ENCODE measurements around the gene SPATA20. TPM values are rescaled to one million over a fixed set of nuclear protein-coding genes. Genes with fewer than 3 reads are reported as not detected.

Gene SPATA20
- total and polyA plus RNA-seq, 8 donors: 26.9 to 80.8 (median 39.0) TPM

DNA sequence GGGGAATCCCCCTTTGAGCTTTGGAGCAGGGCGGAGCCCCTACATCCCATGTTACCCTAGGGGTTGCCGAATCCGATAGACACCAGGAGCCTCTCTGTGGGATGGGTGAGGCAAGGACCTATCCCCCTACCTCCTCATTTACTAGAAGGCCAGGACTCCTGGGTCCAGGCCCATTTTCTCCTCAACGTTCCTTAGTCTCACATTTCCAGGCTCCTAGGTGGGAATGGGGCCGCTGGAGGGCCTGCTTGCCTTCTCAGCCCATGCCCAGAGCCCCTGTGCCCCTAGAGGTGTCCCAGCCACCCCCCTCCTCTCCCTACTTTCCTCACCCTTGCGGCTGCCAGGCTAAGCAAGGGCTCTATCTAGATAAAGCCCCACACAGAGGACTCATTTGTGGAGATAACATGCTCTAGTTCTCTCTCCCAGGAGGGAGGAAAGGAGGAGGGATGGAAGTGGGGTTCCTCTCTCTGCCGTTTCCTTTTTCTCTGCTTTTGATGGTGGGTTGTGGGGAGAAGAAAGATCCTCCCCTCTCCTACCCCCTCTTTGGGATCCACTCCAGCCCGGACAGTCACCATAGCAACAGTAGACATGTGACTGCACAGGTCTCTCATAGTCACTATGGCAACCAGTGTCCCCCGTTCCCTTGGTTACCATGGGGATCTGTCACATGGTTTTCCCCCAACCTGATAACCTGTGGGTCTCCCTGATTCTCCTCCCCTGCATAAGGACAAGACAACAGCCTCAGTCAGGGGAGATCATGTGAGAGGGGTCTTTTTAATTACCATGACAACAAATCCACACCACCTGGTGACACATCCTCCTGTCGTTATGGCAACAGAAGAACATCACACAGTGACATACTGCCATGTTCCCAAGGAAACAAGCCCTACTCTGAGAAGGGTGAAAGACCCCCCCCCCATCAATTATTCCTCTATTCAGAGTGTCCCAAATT is 18.7 kb downstream of the SPATA20 start:
- Histone ChIP-seq H3K9me3 (no peaks in the 10 kb centered on the region), H3K4me1 (peaks cover 0 to 8% (median 7%) of the 10 kb centered on the region in 3 donors), H3K27ac (no peak overlapping the region), H3K27me3 (no peaks in the 10 kb centered on the region), H3K36me3 (no peaks in the 10 kb centered on the region), H3K4me3 (no peak overlapping the region)
- ATAC-seq: no peak
- intact Hi-C loops (cut with DNase I): no loop called here
- TF ChIP-seq, protein P1, sequence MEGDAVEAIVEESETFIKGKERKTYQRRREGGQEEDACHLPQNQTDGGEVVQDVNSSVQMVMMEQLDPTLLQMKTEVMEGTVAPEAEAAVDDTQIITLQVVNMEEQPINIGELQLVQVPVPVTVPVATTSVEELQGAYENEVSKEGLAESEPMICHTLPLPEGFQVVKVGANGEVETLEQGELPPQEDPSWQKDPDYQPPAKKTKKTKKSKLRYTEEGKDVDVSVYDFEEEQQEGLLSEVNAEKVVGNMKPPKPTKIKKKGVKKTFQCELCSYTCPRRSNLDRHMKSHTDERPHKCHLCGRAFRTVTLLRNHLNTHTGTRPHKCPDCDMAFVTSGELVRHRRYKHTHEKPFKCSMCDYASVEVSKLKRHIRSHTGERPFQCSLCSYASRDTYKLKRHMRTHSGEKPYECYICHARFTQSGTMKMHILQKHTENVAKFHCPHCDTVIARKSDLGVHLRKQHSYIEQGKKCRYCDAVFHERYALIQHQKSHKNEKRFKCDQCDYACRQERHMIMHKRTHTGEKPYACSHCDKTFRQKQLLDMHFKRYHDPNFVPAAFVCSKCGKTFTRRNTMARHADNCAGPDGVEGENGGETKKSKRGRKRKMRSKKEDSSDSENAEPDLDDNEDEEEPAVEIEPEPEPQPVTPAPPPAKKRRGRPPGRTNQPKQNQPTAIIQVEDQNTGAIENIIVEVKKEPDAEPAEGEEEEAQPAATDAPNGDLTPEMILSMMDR (IDR thresholded peaks at IDR 0.05): no peak
- 33 to 44% methylated on average over 10 of the region's 10 CpGs for WGBS, 2 donors
- no peak for FAIRE-seq
- DNase-seq: no peak

DNA sequence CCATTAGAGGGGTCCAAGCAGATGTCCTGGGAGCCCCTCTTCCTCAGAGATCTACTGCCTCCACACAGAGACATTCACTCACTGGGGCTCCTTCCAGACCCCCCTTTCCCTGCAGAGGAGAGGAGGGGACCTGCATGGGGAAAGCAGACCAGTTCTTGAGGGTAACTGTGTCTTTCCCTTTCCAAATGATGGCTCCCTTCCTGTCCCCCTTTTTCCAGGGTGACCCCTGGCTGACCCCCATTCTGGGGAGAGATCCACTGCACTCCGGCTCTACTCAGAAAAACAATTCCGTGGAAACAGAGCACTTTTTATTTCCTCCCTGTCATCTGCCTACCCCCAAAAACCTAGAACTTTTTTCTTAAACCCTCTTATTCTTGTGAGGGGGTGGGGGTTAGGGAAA is 19.9 kb downstream of the SPATA20 start:
- WGBS, 2 donors: 52% methylated on average over 2 of the region's 2 CpGs
- DNase-seq (no peak), ATAC-seq (no peak), FAIRE-seq (no peak)
- TF ChIP-seq, protein P1 (IDR thresholded peaks at IDR 0.05): no peak
- Histone ChIP-seq H3K27ac (no peak overlapping the region), H3K36me3 (no peaks in the 10 kb centered on the region), H3K4me1 (no peaks in the 10 kb centered on the region), H3K4me3 (no peak overlapping the region), H3K27me3 (no peaks in the 10 kb centered on the region), H3K9me3 (no peaks in the 10 kb centered on the region)
- intact Hi-C loops (cut with DNase I): no loop called here

DNA sequence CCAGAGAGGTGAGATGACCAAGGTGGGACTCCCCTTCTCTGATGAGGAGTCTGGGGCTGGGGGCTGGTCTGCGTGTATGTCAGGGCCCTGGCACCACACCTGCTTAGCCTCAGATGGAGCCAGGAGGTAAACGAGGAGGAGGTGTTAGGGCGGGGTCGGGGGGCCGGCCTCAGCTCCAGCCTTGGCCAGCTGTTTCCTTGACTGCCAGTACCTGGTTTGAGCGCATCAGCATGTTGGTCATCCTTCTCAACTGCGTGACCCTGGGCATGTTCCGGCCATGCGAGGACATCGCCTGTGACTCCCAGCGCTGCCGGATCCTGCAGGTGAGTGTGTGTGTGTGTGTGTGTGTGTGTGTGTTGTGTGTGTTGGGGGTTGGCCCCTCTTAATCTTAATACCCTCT is 21.7 kb downstream of the SPATA20 start:
- WGBS, 2 donors: 84 to 85% methylated on average over 10 to 12 of the region's 12 CpGs
- H3K27me3 ChIP-seq: no peaks in the 10 kb centered on the region
- TF ChIP-seq, protein P1 (IDR thresholded peaks at IDR 0.05): no peak
- FAIRE-seq: no peak
- H3K4me3 ChIP-seq: no peak overlapping the region
- no peak overlapping the region for H3K27ac ChIP-seq
- intact Hi-C loops (cut with DNase I): no loop called here
- H3K4me1 ChIP-seq: no peaks in the 10 kb centered on the region
- no peak for ATAC-seq
- H3K36me3 ChIP-seq: no peaks in the 10 kb centered on the region
- DNase-seq: no peak
- no peaks in the 10 kb centered on the region for H3K9me3 ChIP-seq

DNA sequence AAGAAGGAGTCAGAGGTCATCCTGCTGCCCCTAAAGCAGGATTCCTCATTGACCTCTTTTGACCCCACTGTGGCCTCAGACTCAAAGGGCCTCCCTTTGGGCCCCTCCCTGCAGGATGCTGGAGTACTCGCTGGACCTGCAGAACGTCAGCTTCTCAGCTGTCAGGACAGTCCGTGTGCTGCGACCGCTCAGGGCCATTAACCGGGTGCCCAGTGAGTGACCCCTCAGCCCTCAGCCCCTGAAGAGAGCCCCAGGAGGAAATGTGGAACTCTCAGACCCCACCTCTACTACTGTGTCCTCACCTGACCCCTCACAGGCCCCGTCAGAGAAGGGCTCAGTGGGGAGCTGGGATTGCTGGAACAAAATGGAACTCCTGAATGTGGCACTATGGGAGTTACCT is 22.6 kb downstream of the SPATA20 start:
- TF ChIP-seq, protein P1 (IDR thresholded peaks at IDR 0.05): no peak
- intact Hi-C loops (cut with DNase I): no loop called here
- no peaks in the 10 kb centered on the region for H3K4me1 ChIP-seq
- no peak for ATAC-seq
- no peaks in the 10 kb centered on the region for H3K9me3 ChIP-seq
- no peaks in the 10 kb centered on the region for H3K36me3 ChIP-seq
- no peak for DNase-seq
- no peak overlapping the region for H3K4me3 ChIP-seq
- H3K27ac ChIP-seq: no peak overlapping the region
- no peak for FAIRE-seq
- no peaks in the 10 kb centered on the region for H3K27me3 ChIP-seq
- WGBS, 2 donors: 93 to 98% methylated on average over 7 of the region's 7 CpGs

DNA sequence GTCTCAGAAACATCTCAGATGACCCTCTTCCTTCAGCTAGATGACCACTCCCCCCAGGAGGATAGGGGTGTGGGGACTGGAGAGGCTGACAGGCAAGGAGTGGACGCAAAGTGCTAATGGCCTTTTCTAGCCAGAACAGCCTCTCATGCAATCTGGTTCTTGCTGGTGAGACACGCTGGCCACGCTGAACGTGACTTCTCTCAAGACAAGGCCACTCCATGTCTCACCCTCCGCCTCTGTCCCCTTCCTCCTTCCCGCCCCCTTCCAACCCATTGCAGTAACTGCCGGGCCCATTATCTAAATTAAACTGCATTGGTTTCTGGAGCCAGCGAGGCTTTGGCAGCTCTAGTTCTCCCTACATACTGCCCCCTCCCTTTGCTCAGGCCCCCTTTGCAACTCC is 23.1 kb downstream of the SPATA20 start:
- no peaks in the 10 kb centered on the region for H3K9me3 ChIP-seq
- no peak overlapping the region for H3K27ac ChIP-seq
- H3K4me3 ChIP-seq: no peak overlapping the region
- no peak for FAIRE-seq
- intact Hi-C loops (cut with DNase I): no loop called here
- no peaks in the 10 kb centered on the region for H3K36me3 ChIP-seq
- no peaks in the 10 kb centered on the region for H3K27me3 ChIP-seq
- TF ChIP-seq, protein P1 (IDR thresholded peaks at IDR 0.05): no peak
- no peak for ATAC-seq
- DNase-seq: no peak
- no peaks in the 10 kb centered on the region for H3K4me1 ChIP-seq
- WGBS, 2 donors: 91 to 93% methylated on average over 8 of the region's 8 CpGs

Measured in pancreas (tissue), 10 donors.